ENCODE measurements around the gene ARID3B.
A peak's percentile ranks its signal among the peaks of the same experiment; 100 is the strongest.

ARID3B gene

GRCh38 chr15:74603789-74604705 is 63.0 kb downstream of the ARID3B start:
- no peak for DNase-seq (ENCODE audit: low spot score)

- no peak for DNase-seq (ENCODE audit: low spot score)
Measured at GRCh38 chr15:74604983-74605794, 64.2 kb downstream of the ARID3B start.

DNA sequence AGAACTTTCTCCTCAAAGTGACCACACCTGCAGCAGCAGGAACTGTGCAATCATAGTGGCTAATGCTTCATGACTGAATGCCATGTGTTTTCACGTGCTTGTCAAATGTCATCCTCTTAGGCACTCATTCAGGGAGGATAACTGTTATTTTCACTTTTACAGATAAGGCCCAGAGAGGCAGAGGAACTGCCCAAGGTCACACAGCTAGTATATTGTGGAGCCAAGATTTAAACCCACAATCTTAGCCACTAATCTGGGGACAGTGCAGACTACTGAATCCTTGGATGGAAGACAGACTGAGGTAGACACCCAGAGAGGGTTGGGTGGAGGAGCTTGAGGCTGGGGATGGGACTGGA is 64.8 kb downstream of the ARID3B start:
- DNase-seq (ENCODE audit: low spot score), result no peak

- DNase-seq (ENCODE audit: low spot score), result no peak
Measured at GRCh38 chr15:74608786-74609185, 67.8 kb downstream of the ARID3B start.

GRCh38 chr15:74609938-74610301 is 68.9 kb downstream of the ARID3B start:
- no peak for DNase-seq (ENCODE audit: low spot score)

GRCh38 chr15:74610302-74610951 is 69.4 kb downstream of the ARID3B start:
- DNase-seq (ENCODE audit: low spot score), result no peak

DNA sequence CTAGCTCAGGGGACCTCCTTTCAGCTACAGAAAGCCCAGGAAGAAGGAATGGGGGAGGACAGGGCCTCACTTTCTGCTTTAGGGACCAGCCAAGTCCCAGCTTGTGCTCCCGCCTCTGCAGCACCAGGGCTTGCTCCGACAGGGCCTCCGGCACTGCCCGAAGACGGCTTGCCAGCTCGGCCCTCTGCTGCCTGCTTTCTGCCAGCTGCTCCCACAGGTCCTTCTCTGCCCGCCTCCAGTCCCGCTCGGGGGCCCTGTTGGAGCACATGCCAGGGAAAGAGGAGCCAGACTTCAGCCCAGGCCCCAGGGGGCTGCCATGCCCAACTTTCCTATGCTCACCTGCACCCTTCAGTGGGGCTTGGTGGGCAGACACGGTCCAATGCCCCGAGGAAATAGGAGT is 70.3 kb downstream of the ARID3B start:
- no peak for DNase-seq (ENCODE audit: low spot score)

DNA sequence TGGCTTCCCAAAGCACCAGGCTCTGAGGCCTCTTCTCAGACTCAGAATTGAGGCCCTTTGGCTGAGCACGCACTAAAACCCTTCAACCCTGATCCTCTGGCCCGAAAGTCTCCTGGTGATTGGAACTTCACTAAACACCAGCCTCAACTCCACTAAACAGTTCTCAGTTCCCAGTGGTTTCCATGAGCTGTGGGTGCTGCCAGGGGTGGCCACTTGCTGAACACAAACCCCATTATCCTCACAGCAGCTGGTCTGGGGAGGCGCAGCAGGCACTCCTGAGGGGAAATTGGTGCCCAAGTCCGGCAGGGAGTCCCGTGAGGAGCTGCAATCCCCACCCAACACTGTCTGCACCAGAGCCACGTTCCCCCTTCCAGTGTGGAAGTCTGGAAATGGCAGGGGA is 70.8 kb downstream of the ARID3B start:
- DNase-seq (ENCODE audit: low spot score), result no peak

GRCh38 chr15:74612677-74613076 is 71.7 kb downstream of the ARID3B start:
- DNase-seq (ENCODE audit: low spot score), result no peak

- DNase-seq (ENCODE audit: low spot score), result no peak
Measured at GRCh38 chr15:74613089-74613952, 72.3 kb downstream of the ARID3B start.

DNA sequence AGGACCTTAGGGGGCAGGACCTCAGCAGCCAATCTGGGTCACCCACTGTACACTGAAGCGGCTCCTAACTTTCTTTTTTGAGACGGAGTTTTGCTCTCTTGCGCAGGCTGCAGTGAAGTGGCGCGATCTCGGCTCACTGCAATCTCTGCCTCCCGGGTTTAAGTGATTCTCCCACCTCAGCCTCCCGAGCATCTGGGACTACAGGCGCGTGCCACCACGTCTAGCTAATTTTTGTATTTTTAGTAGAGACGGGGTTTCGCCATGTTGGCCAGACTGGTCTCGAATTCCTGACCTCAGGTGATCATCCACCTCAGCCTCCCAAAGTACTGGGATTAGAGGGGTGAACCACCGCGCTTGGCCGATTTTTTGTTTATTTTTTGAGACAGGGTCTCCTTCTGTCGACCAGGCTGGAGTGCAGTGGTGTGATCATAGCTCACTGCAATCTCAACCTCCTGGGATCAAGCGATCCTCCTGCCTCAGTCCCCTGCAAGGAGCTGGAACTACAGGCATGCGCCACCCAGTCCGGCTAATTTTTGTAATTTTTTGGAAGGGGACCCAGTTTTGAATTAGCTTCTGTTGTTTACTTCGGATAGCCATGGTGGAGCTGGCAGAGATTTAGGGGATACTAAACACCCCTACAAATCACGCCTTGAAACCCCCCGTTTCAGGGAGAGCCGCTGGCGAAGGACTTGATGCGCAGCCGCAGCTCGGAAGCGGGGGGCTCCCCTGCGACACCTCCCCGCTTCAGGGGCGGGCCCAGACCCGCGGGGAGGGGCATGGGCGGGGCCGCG is 73.1 kb downstream of the ARID3B start:
- DNase-seq (ENCODE audit: low spot score), result no peak

GRCh38 chr15:74614744-74615507 is 73.9 kb downstream of the ARID3B start:
- DNase-seq (ENCODE audit: low spot score), result peak; percentile 67

GRCh38 chr15:74615508-74616365 is 74.7 kb downstream of the ARID3B start, which contains the start of gene CLK3:
Gene CLK3 (plus strand): TSS chr15:74615836. CDS start chr15:74619197, 3,361 bp downstream.
- peak; percentile 92 for DNase-seq (ENCODE audit: low spot score)

DNA sequence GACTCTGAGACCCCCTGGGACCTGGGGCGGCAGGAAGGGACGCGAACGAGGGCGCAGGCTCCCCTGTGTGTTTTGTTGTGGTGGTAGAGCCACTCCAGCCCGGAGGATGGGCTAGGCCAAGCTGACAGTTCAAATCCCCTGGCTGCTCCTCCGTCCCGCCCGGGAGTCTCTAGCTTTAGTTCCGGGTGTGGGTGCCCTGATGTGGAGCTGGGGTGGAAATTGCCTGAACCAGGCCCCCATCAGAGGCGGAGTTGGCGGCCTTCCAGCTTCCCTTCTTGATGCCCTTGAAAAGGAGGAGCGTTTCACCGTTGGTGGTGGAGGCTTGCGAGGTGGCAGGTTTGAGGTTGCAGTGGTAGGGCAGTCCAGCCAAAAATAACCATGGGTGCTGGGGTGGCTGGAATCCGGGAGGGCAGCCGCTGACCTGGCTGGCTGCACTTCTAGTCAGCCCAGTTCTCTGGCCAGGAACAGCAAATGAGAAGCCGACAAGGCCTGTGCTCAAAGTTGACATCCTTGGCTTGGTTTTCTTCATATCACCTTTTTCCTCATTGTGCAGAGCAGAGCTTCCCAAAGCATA is 75.4 kb downstream of the ARID3B start:
- peak; percentile 67 for DNase-seq (ENCODE audit: low spot score)

DNA sequence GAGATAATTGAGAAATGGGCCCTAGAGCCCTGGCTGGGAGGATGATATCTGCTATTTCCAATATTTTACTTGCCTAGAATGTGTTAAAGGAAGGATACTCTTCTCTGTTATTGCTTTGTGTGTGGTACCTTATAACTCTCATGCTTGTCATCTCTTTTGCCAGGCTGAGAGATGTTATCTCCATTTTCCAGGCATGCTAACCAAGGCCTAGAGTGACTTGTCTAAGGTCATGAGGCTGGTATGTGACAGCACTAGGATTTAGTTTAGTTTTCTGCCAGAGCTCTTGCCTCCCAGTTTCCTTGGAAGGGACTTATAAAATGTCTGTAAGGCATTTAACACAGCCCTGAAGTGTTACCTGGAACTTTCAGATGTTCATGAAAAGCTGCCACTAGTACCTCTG is 76.0 kb downstream of the ARID3B start:
- DNase-seq (ENCODE audit: low spot score), result peak; percentile 24

DNA sequence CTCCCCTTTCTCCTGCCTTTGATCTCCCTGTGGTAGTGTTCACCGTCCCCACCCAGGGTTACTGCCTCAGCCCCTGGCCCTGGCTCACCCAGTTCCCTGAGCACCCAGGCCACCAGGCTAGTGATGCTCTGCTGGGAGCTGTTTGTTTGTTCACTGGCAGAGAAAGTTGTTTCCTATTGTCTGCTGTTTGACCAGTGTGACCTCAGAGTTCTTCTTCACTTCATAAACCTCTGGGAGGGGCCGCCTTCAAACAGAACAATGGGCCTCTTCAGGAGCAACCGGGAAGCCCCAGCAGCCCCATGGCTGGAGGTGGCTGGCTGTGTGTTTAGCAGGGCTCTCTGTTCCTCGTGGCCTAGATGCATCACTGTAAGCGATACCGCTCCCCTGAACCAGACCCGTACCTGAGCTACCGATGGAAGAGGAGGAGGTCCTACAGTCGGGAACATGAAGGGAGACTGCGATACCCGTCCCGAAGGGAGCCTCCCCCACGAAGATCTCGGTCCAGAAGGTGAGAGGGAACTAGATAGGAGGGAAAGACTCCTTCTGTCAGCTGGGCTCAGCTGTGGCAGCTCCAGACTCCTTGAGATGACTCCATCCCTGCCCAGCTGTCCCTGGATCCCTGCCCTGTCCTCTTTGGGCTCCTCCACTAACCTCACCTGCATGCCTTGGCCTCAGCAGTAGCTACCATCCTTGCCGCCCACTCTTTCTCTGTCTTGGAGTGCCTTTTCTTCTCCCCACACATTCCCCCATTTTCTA is 78.0 kb downstream of the ARID3B start:
- no peak for DNase-seq (ENCODE audit: low spot score)

GRCh38 chr15:74619916-74620635 is 79.1 kb downstream of the ARID3B start:
- no peak for DNase-seq (ENCODE audit: low spot score)
